Measurements from ENCODE around the gene HOXA5.

The HOXA5 gene

DNA sequence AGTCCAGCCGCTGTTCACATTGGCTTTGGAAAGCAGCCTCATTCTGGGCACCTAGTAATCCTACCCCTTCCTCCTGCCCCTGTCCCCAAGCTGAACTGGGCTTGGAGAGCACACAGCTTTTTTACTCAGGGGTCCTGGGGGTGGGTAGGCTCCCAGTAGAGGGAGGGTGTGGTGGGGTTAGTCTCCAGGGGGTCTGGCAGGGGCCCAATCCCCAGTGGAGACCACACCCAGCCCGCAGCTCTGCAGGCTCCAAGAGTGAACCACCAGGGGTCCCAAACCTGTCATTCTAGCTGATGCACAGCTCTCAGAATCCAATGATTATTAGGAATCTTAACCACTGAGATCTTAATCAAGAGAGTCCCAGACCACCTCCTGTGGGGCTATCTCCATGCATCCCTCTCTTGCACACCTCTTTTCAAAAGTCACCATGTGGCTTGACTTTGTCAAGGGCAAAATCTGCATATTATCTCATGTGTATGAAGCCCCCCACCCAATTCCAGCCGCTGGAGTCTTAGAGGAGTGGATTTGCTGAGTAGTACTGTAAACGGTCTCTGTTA lies 38.9 kb upstream of the HOXA5 start:
- DNase-seq: no peak

DNA sequence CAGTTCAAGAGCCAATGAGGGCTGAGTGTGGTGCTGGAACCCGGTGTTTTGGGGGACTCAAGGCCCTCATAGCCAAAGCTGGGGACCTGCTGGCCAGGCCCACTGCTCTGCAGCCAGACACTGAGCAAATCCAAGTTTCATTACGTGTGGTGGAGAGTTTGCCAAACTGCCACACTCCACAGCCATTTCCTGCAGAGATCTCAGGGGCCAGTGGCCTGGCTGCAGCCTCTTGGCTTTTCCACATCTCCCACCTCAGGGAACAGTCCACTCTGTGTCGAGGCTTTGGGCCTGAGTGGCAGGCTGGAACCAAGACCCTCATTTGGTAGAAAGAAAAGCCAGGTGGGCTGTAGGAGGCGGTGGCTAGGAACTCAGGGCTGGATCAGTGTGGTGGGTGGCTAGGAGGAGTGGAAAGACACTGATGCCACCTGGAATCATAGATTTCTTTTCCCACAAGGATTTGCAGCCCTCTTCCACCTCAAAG lies 38.4 kb upstream of the HOXA5 start:
- DNase-seq: peak; percentile 1

DNA sequence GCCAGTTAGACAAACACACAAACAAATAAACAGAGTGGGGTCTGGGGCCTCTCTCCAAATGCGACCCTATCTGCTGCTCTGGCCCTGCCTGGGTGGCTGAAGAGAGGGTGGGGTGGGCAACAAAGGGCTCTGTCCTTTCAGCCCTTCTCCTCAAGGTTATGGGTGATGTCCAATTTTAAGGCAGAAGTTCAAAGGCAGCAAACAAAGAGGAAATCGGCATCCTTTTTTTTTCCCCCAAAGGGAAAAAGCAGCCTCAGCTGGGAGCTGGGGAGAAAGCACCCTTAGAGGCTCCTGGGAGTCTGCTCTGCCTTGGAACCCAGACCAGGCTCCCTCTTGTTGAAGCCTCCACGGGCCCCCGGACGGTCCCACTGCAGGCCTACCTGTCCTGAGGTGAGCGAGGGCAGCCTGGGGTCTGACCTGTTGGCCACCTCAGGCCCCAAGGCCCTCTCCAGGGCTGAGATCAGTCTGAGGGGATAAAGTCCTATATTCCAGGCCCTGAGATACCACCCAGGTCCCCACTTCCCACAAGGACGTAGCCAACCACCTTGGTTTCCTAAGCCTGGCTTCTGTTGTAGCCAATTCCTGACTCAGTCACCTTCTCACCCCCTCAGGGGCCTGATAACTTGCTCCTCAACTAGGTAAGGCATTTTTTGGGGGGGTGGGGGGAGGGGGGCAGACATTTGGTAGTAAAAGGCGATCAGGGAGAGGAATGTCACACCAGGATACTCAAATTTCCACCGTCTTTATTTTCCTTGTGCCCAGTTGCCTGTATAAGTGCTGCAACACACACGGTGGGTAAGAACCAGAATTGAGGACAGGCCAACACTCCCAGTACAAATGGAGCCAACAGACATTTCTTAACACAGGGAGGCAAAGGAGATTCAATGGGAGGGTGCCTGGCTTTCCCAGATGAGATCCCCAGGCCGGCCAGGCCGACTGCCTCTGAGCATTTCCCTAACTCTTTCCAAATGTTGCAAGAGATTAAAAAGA lies 37.2 kb upstream of the HOXA5 start:
- DNase-seq: peak; percentile 1

DNA sequence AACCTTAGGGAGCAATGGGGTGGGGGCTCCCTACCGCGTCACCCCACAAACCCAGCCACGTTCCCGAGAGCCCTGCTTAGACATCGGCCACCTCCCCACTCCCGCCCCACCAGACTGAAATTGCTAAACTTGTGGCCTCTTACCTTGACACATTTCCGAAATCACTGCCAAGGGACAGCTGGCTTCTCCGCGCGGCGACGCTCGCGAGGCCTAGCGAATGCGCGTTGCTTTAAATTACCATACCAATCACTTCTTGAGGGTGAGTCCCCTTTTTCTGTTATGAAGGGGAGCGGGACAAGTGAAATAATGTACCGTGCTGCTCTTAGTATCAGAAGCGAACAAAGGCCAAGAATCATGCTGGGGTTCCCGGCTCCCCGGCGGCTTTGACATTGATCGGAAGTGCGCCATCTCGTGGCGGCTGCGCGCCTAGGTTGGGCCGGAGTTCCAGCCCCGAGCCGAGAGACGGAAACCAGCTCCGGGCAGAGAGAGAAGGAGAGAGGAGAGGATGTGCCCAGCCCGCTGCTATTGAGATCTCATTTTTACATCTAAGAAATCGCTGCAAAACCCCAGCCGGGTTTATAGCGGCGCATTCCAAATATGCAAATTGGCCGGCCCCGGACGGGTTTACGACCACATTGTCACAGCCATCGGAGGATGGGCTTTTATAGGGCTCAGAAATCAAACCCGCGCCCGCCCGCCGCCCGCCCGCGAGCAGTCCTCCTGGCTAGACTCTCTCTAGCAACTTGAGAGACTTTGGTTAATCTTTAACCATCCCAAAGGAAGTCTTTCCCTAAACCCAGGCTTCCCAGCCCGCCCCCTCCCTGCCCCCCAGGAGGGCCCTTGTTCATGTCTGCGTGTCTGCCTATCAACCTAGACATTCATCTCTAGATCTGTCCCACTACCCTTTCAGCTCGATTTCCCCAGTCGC lies 36.3 kb upstream of the HOXA5 start:
- DNase-seq: peak; percentile 58

DNA sequence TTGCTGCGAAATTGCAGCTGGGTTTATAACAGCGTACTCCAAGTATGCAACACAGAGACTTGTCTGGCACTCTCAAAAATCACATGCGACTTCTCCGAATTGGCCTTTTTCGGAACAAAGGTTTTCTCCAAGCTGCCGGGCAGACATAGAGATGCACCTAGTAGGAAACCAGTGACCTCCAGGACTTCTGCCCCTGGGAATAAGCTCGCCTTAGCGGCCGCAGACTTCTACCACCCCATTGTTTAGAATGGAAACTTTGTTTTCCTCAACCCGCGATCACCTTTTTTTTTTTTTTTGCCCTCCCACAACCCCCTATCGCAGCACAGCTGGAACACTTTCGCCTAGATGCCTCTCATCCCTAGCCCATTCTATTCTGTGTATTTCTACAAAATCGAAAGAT lies 35.5 kb upstream of the HOXA5 start:
- no peak for DNase-seq

DNA sequence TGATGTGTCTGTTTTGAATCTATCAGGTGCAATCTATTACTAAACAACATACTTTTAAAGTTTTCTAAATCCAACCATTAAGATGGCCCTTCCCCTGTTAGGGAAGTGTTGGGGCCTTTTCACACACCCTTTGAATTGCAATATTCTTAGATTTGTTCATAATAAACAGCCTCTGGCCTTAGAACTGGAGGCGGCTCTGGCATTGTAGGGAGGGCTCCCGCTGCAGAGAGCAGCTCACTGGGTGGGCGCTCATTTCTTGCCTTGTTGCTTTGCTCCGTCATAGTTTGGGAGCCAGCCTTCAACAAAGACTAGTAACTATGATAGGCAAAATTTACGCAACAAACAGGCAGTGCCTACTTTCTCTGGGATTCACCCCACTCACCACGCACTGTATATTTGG lies 34.9 kb upstream of the HOXA5 start:
- DNase-seq: no peak

DNA sequence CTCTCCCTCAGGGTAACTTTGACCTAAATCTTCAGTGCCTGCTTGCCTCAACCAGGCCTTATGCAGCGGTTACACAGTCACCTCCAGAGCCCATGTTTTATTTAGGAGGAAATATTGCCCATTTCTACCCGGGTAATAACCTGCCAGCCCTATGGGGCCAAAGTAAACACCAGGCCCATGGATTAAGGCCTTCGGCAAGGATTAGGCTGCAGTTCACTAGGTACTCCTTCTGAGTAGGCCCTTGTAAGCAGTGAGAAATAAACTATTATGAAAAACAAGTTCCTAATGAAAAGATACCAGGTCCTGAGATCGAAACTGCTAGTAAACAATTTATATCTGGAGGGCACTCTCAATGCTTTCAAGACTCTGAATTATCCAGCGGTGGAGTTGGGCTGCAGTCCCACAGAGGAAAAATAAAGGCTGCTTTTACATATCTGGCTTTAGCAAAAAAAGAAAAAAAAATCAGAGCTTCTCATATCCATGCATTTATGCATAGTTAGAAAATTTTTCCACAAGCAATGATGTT lies 34.4 kb upstream of the HOXA5 start:
- no peak for DNase-seq

DNA sequence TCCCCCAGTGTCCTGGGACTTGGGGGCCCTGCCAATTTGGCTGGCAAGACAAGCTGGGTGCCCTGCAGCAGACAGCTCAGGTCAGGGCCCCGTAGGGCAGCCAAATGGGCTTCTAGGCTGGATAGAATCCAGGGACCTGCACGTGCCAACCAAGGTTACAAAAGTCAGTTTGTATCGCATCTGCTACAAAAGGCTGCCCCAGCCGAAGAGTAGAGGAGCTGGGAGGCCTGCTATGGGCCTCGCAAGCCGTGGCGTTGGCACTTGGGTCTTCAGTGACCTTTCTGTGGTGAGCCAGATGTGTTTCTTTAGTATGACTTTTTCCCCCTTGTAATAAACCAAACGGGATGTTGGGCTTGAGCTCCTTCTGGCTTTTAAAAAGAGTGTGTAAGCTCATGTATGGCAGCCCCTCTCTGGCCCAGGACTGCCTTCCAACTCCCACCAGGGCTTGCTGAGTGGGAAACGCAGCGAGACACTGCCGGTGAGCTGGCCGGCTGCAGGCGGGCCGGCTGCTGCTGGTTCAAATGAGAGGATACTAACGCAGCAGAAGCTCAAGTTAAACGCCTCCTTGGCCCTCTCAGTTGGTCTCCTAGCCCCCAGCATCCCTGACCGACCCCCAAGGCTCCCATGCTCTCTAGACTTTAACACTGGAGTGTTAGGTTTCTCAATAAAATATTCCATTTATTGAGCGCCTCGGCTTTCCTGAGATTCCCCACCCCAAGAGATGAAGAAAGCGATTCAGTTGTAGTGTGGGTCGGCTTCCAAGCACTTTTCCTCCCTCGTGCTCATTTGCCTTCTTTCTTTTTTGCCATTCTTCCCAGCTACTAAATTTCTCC lies 33.7 kb upstream of the HOXA5 start:
- DNase-seq: no peak

DNA sequence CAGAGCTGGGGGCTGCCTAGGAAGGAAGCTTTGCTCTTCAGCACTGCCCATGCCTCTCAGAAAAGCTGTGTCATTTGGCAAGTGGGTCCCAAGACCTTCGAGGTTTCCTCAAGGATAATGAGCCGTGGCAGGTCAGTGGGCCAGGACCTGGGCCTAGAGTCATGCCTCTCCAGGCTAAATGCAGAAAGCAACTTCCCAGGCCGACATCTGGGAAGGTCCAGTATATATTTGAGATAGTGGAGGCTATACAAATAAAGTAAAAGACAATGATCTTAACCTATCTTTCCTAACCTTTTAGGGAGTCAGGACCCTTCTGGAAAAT lies 33.0 kb upstream of the HOXA5 start:
- DNase-seq: no peak

DNA sequence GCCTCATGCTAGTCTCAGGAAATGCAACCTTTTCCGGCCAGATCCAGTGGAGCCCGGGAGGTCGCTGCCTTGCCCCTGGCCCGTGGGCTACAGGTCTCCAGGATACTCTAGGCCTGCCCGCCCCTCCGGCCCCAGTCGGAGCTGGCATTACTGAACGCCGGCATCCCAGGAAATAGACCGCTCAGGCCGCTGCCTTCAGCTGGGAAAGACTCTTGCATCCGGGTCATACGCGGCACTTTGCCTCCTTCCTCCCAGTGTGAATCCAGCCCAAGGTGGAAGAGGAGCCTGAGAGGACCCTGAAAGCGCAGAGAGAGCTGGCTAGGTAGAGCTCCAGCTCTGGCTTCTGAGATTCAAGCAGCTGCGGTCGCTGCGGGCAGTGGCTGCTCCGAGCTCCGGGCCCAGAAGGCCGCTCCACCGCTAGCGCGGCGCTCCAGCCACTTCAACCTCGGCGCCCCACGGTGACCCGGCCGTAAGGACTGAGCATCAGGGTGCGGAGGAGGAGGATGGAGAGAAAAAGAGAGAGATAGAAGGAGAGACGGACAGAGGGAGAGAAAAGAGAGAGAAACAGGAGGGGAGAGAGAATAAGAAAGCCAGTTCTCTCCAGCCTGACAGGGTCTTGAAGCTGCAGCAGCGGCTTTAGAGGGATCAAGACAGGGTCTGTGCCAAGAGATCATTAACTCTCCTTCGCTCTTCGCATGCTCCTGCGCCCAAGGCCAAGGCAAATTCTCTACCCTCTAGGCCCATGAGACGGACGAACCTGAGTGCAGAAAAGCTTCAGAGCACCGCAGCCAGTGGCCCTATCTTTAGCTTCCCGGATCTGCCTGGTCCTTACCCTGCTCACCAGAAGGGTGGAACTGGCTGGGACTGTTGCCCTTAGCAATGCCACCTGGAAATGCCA lies 32.4 kb upstream of the HOXA5 start:
- no peak for DNase-seq

DNA sequence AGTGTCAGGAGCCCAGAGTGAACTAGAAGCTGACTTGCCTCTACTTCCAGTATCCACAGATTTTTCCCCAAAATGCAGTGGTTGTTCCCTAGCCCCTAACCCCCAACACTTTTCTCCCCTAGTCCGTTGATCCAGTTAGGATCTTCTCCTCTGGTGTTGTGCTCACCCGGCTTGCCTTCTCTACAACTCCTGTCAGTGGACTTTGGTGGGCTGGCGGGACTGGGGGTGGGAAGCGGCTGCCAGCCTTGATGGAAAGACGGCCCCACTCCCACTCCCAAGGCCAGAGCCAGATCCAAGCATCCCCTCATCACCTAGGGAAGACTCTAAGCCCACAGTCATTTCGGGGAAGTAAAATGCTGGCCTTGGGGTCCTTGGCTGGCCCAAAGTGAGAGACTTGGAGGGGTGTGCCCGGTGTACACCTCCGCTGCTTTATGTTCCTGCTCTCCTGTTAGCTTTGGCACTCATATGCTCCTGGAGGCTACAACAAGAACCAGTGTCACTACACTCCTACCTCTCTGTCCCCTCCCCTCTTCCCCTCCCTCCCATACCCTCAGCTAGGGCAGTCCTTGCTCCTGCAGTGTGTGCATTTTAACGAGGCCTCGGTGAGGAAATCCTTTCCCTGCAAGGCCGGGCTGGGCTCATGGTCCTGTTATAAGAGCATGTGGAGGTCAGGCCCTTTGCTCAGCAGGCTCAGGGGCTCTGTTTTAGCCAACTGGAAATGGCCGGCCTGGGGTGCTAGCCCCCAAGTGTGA lies 31.6 kb upstream of the HOXA5 start:
- peak; percentile 1 for DNase-seq

DNA sequence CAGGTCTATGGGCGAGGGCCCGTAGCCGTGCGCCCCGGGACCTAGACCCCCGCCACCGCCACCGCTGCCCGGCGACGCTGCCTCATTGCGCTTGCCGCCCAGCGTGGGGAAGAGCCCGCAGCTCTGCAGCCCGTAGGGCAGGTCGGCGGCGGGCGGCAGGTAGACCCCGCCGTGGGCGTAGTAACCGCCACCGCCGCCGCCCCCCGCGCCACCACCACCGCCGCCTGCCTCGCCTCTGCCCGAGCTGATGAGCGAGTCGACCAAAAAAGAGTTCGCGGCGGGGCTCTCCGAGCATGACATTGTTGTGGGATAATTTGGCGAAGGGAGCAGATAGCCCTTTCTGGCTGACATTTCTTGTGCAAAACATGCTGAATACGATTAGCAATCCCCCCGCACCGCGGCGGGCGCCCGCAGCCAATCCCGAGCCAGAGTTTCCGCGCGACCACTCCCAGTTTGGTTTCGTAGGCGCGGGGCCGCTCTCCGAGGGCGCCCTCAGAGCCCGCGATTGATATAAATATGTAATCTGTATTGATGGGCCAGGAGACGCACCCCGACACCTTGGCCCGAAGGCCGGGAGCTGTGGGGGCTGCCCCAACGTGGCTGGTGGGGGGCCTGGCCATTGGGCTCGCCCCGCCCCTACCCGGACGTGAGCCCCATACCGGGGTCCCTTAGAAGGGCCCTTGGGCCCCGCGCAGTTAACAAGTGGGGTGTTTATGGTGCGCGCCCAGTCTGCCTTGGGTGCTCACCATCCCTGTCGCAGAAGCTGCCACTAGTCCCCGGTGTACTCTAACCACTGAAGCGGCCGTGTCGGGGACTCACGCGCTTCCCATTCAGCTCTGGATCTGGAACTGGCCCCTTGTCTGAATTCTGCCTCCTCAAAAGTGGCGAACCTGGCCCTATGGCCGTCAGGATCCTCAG lies 30.7 kb upstream of the HOXA5 start, which contains the start of gene HOXA10:
HOXA10 (minus strand) TSS at position 365 of the 918 bp plus-strand sequence; CDS start at position 351, 14 bp downstream.
- DNase-seq: peak; percentile 3

DNA sequence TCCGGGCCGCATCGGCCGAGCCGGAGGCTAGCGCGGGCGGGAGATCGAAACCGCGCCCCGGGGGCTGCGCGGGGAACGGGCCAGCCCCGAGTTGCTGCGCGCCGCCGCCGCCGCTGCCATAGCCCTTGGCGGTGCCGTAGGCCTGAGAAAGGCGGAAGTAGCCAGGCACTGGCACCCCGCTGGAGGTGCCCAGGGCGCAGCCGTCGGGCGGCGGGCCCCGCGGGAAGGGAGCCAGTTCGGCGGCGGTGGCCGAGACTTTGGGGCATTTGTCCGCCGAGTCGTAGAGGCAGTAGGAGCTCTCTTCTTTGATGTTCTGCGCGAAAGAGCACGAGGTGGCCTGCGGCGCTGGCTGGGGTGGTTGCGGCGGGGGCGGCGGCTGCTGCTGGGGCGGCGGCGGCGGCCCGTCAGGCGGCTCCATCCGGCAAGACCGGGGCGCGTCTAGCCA lies 30.1 kb upstream of the HOXA5 start:
- peak; percentile 35 for DNase-seq

DNA sequence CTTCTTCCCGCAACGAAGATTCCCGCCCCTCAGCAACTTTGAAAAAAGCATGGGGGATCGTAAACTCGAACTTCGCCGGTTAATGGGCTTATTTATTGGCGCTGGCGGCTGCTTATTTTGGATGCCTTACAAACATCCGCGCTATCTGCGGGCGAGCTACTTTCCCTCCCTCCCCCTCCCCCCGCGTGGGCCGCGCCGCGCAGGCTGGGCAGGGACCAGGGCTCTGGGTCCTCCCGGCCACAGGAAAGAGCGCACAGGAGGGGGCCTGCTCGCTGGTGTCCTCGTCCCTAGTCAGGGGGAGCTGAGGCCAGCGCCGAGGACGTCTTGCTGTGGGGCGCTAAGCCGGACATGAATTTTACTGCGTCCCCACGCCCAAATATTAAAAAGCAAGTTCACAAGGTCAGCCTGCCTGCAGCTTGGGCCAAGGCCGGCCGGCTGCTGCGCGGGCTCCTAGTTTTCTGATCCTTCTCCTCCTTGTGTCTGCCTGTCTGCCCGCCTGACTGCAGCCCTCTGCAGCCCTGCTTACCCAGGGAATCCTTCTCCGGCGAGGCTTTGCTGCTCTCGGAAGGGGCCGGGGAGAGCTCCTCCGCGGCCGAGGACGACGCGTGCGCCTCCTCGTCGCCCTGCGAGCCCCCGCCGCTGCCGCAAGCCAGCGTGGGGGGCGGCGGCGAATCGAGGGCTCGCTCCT lies 29.5 kb upstream of the HOXA5 start:
- DNase-seq: peak; percentile 21

DNA sequence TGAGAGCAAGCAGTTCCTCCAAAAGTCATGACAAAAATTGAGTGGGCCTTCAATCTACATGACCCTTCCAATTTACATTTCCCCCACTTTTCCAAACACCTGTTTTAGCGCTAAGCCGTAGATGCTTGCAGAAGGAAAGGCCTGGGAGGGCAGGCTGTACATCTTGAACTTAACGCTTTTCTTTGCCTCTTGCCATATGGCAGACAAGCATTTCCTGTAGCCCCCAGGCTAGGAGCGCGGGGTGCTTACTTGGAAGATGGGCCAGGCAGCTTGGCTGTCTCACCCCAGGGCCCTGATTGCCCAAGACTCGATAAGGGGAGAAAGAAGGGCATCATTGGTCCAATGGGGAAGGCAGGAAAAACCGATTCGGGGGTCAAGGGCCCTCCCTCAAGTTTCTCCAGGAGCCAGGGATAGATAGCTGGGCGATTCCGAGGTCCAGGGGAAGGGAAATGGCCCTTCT lies 28.9 kb upstream of the HOXA5 start:
- DNase-seq: peak; percentile 1

DNA sequence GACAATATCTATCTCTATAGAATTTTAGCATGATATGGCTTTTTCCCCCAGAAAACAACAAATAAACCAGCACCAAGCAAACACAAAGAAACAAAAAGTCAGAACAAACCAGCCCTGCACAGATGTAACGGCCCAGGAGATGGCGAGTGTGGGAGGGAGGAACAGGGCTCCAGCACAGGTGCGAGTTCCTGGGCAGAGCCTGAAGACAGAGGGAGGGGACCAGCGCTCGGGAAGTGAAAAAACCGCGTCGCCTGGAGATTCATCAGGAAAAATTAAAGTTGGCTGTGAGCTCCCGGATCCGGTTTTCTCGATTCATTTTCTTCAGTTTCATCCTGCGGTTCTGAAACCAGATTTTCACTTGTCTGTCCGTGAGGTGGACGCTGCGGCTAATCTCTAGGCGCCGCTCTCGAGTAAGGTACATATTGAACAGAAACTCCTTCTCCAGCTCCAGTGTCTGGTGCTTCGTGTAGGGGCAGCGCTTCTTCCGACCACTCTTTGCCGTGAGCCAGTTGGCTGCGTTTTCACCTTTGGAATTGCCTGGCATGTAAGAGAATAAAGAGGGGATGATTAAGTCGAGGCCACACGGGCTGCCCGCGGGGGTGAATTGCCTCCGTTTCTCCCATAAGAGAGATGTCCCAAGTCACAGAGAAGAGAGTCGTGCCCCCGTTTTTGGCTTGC lies 28.3 kb upstream of the HOXA5 start:
- peak; percentile 1 for DNase-seq

DNA sequence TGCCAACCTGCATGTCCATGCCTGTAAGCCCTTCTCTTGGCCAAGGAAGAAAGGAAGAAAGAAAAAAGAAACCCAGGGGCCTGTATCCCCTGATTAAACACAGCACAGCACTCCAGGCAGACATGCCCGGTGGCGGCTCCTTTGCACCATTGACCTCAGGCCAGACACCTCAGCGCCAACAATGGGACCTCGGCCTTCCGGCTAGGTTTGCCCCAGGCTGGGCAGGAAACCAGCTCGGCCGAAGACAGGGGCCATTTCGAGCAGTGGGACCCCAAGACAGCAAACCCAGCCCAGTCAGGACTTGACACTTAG lies 27.8 kb upstream of the HOXA5 start:
- DNase-seq: peak; percentile 1

All from activated naive CD4-positive, alpha-beta T cell treated with Interleukin-2 at 50 U/mL for 16 hours (primary cell).